ENCODE results near the gene SEMA4B.
"Not testable (repeated sequence)": the region's sequence is repeated elsewhere in the genome, so short reads cannot be mapped to it uniquely, and the experiment has no call there.

SEMA4B gene

GRCh38 chr15:90201130-90201943 is at the start of gene SEMA4B:
TSS of gene SEMA4B (plus strand) at chr15:90201330. CDS start at chr15:90201579, 249 bp downstream.
- peak; percentile 47 for DNase-seq (ENCODE audit: low read depth)

- no peak for DNase-seq (ENCODE audit: low read depth)
Measured at GRCh38 chr15:90151989-90152645, 49.0 kb upstream of the SEMA4B start.

DNA sequence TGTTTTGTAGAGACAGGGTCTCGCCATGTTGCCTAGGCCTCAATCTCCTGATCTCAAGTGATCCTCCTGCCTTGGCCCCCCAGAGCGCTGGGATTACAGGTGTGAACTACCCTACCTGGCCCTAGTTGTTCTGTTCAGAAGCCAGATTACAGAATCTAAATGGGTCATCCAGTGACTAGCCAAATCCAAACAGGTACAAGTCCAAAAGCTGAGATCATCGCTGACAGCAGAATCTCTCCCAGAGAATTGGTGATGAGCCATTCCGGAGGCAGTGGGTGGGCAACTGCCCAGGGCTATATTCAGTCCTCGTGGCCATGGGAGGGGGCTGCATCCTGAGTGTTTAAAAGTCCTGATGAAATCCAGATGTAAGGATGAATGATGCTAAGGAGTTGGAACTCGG is 47.5 kb upstream of the SEMA4B start:
- DNase-seq (ENCODE audit: low read depth): no peak

DNA sequence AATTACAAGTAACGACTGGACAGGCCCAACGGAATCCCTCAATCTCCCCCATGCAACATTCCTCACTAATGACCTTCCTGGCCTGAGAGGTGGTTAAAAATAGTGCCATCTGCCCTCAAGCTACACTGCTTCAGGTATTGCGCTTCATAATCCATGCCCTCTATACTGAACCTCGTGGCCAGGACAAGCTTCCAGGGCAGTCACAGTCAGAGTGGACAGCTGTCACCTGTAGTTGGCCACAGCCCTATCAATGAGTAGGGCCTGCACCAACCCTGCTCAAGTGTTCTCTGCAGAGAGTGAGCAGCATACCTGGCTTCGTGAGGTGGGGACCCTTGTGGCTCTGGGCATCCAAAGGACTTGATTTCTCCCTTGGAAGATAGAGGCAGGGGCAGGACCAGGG is 46.9 kb upstream of the SEMA4B start:
- no peak for DNase-seq (ENCODE audit: low read depth)

GRCh38 chr15:90154861-90155626 is 46.1 kb upstream of the SEMA4B start:
- DNase-seq (ENCODE audit: low read depth): no peak

- no peak for DNase-seq (ENCODE audit: low read depth)
Measured at GRCh38 chr15:90159213-90159612, 41.9 kb upstream of the SEMA4B start.

DNA sequence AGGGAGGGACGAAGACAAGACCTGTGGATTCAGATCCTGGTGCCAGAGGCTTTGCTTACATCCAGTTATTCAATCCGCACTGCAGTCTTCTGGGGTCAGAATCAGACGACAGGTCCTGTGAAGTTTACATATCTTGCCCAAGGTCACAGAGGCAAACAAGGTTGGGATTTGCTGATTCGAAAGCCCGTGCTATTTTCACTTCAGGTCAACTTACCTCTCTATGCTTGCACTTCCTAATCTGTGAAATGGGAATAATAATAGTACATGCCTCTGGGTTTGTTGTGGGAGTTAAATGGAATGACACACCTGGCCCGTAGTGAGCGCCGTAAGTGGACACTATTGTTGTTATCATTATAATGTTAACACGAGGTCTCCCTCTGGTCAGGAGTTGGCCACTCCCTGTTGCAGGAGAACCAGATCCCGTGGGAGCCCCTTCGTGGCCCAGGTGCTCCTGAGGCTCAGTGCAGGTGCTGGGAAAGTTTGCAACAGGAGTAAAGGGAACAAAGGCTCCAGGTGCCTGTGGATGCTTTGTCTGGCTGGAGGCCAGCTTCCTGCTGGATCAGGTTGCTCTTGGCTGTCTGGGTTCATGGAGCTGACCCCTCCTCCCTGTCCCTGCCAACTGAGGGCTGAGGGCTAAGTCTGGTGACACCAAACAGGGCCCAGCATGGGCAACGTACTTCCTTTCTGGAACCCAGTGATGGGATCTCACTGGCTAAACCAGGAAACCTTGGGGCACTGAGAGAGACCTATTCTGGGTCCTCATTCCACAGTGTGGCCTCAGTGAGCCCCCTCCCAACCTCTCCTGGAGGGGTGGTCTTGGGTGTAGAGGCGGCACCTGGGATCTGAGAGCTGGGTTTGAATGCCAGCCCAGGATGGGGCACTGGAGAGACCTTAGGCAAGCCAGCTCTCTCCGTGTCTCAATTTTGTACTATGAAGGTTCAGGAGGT is 40.1 kb upstream of the SEMA4B start:
- DNase-seq (ENCODE audit: low read depth): no peak

DNA sequence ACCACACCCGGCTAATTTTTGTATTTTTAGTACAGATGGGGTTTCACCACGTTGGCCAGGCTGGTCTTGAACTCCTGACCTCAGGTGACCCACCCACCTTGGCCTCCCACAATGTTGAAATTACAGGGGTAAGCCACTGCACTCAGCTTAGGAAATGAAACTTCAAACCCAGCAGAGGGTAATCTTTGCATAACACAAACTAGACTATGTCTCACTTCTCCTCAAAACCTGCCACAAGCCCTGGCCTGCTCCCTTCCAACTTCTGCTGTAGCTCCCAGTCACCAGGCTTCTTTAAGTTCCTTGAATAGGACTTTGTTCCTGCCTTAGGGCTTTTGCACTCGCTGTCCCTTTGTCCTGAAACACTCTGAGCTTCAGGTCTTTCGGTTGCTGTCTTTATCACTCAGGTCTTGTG is 39.2 kb upstream of the SEMA4B start:
- no peak for DNase-seq (ENCODE audit: low read depth)

GRCh38 chr15:90162956-90163355 is 38.2 kb upstream of the SEMA4B start:
- no peak for DNase-seq (ENCODE audit: low read depth)

- DNase-seq (ENCODE audit: low read depth): not testable (repeated sequence)
Measured at GRCh38 chr15:90164239-90164638, 36.9 kb upstream of the SEMA4B start.

GRCh38 chr15:90165157-90165556 is 36.0 kb upstream of the SEMA4B start:
- no peak for DNase-seq (ENCODE audit: low read depth)

DNA sequence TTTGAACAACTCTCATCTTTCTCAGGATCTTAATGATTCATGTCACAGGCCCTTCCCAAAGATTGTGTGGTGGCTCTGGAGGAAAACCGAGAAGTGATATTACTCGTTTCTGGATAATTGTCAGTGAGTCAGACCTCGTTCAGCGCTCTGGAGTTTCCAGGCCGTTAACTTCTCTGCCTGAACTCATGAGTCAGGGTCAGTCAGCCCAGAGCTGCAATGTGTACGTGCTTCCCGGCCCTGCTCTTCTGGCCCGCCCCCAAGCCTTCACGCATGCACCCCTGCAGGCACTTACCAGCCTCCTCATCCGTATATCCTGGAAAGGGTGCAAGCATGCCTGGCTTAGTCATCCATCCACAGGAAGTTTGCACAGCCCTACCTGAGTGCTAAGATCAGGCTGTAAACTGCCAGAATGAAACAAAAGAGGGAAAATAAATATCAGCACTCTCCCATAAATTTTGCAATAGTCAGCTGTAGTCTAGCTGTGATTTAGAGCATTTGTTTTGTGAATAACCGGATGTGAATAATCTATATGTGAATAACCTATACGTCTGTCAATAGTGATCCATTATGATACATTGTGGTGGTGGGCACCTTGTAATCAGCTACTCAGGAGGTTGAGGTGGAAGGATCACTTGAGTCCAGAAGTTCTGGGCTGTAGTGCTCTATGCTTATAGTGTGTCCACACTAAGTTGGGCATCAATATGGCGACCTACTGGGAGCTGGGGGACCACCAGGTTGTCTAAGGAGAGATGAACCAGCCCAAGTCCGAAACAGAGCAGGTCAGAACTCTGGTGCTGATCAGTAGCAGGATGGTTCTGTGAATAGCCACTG is 35.3 kb upstream of the SEMA4B start:
- no peak for DNase-seq (ENCODE audit: low read depth)

GRCh38 chr15:90167121-90167520 is 34.0 kb upstream of the SEMA4B start:
- no peak for DNase-seq (ENCODE audit: low read depth)

DNA sequence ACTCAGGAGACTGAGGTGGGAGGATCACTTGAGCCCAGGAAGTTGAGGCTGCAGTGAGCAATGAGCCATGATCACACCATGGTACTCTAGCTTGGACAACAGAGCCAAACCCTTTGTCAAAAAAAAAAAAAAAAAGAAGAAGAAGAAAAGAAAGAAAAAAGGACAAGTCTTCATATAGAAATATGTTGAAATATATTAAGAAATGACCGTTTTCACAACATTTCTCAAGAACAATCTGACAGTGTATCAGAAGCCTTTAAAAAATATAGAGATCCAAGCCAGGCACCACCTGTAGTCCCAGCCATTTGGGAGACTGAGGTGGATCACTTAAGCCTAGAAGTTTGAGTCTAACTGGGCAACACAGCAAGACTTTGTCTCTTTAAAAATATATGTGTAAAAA is 29.5 kb upstream of the SEMA4B start:
- DNase-seq (ENCODE audit: low read depth): no peak

DNA sequence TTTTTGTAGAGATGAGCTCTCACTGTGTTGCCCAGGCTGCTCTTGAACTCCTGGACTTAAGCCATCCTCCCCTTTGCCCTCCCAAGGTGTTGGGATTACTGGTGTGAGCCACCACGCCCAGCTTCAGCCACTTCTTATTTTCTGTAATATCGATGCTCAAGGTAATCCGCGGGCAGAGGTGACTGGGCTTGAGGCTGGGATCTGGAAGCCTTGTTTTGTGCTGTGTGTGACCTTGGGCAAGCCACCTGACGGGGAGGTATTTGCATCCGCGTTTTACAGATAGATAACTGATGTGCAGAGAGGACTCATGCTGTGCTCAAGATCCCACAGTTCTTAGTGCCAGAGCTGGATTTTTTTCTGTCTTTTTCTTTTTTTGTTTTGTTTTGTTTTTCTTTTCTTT is 27.8 kb upstream of the SEMA4B start:
- no peak for DNase-seq (ENCODE audit: low read depth)

DNA sequence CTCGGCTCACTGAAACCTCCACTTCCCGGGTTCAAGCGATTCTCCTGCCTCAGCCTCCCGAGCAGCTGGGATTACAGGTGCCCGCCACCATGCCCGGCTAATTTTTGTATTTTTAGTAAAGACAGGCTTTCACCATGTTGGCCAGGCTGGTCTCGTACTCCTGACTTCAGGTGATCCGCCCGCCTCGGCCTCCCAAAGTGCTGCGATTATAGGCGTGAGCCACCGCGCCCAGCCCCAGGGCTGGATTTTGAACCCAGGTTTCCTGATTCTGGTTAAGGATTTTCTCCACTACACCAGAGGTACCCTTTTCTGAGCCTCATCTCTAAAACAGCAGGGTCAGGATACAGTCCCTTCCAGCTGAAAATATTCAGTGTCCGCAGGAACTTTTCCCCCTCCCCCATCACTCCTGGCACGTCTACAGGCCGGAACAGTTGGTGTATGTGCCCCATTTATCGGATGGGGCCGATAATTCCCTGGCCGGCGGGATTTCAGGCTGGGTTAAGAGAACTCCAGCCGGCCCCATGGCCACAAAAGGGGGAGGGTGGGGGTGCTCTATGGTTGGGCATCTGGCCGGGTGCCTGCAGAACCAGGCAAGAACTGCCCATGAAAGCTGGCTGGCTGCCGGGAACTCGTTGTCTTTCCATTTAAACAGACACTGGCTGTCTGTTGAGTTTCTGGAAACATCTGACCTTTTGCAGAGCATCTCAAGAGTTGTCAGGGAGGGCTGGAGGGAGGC is 26.8 kb upstream of the SEMA4B start:
- no peak for DNase-seq (ENCODE audit: low read depth)

- DNase-seq (ENCODE audit: low read depth): no peak
Measured at GRCh38 chr15:90177012-90177411, 24.1 kb upstream of the SEMA4B start.

GRCh38 chr15:90178468-90179435 is 22.4 kb upstream of the SEMA4B start:
- no peak for DNase-seq (ENCODE audit: low read depth)

GRCh38 chr15:90181776-90182175 is 19.4 kb upstream of the SEMA4B start:
- no peak for DNase-seq (ENCODE audit: low read depth)

Measured in activated gamma-delta T cell treated with anti-CD3 and anti-CD28 coated beads, Interleukin-2, amount 50 U/mL, for 16 hours (primary cell).